Brain microvascular endothelial cell (primary cell): ENCODE results near the gene DCTN2.

Source experiments
- DNase-seq: peaks from one replicate; pipeline ENCODE4 v3.0.0-alpha.2; 2020
- H3K27ac ChIP-seq: fragments of 250-450 bp; sonication (Bioruptor Pico); 2 replicates; pipeline ENCODE4 v1.5.1; 2020; ENCODE audit warnings: mild to moderate bottlenecking, moderate library complexity
- H3K27me3 ChIP-seq: fragments of 250-450 bp; sonication (Bioruptor Pico); replicated peaks from 2 replicates; pipeline ENCODE4 v1.5.1; 2020; ENCODE audit warnings: mild to moderate bottlenecking
- H3K36me3 ChIP-seq: fragments of 250-450 bp; sonication (Bioruptor Pico); replicated peaks from 2 replicates; pipeline ENCODE4 v1.5.1; 2020; ENCODE audit warnings: mild to moderate bottlenecking
- H3K4me3 ChIP-seq: 2 replicates; pipeline ENCODE4 v1.5.1; 2011; ENCODE audit warnings: low read depth, mild to moderate bottlenecking, control low read depth, low read length, moderate library complexity
- CTCF ChIP-seq: IDR thresholded peaks from 2 replicates; pipeline ENCODE4 v1.5.1; 2011; ENCODE audit warnings: low read depth, mild to moderate bottlenecking, moderate library complexity, low read length, control low read depth, inconsistent platforms; ENCODE audit errors: missing control alignments
- in situ Hi-C: cut with HindIII; loops from 2 replicates; pipeline ENCODE4 v1.10.0; 2017; ENCODE audit warnings: low sequenced_read_pairs, low pct_ligation_motif_present

Gene DCTN2

DNA sequence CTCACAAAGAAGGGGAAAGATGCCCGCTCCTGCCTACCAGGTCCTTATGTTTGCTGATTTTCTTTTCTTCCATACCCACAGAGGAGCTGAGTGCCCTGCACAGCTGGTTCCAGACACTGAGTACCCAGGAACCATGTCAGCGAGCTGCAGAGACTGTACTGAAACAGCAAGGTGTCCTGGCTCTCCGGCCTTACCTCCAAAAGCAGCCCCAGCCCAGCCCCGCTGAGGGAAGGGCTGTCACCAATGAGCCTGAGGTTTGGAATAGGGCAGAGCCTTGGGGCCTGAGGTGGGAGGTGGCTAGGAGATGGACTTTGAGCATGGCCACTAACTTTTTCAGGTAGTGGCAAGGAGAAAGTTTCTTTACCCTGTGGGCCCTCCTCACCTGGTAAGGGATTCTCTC lies 56.9 kb downstream of the DCTN2 start:
- Histone ChIP-seq H3K4me3 (no peak overlapping the region), H3K36me3 (peaks cover 33% of the 10 kb centered on the region), H3K27me3 (no peaks in the 10 kb centered on the region), H3K27ac (no peak overlapping the region)
- TF ChIP-seq CTCF: no peak
- in situ Hi-C loops: no loop called here
- no peak for DNase-seq

DNA sequence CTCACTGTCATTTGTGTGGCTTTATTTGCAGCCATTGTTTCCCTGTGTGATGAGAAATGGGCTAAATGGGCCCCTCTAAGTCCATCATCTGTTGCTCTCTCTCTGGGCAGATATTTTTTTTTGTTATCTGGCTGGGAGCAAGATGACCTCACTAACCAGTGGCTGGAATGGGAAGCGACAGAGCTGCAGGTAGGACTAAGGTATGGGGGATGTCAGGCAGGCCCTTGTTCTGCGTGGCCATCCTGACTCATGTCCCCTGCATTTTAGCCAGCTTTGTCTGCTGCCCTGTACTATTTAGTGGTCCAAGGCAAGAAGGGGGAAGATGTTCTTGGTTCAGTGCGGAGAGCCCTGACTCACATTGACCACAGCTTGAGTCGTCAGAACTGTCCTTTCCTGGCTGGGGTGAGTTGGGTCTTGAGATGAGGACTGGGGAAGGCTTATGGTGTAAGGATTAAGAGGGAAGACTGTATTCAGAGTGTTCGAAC lies 57.8 kb downstream of the DCTN2 start:
- peak; percentile 27 for DNase-seq
- in situ Hi-C loops: no loop called here

GRCh38 chr12:57488402-57489156 lies 58.4 kb downstream of the DCTN2 start:
- H3K4me3 ChIP-seq: peak overlapping the region; percentile 100
- in situ Hi-C loops: no loop called here
- no peak for TF ChIP-seq CTCF

More for the DNA sequence above, 57.8 kb downstream of the DCTN2 start:
- peaks cover 33% of the 10 kb centered on the region for H3K36me3 ChIP-seq
- peak overlapping the region; percentile 100 for H3K4me3 ChIP-seq
- H3K27me3 ChIP-seq: no peaks in the 10 kb centered on the region
- TF ChIP-seq CTCF: no peak
- H3K27ac ChIP-seq: no peak overlapping the region

GRCh38 chr12:57487597-57488401 lies 59.2 kb downstream of the DCTN2 start, which contains the start of gene MARS1:
Gene MARS1, plus strand, starts transcription at chr12:57488068. Its CDS starts 23 bp downstream, at chr12:57488091.
- Histone ChIP-seq H3K36me3 (peaks cover 26% of the 10 kb centered on the region), H3K27me3 (no peaks in the 10 kb centered on the region), H3K27ac (peak within 1 kb of the TSS; percentile 85), H3K4me3 (peak within 1 kb of the TSS; percentile 100)
- DNase-seq: peak; percentile 95
- TF ChIP-seq CTCF: no peak
- in situ Hi-C loops: no loop called here

More at GRCh38 chr12:57488402-57489156, 58.4 kb downstream of the DCTN2 start:
- no peaks in the 10 kb centered on the region for H3K27me3 ChIP-seq
- peaks cover 29% of the 10 kb centered on the region for H3K36me3 ChIP-seq
- DNase-seq: no peak
- H3K27ac ChIP-seq: peak overlapping the region; percentile 85

GRCh38 chr12:57487055-57487596 lies 59.9 kb downstream of the DCTN2 start:
- Histone ChIP-seq H3K36me3 (peaks cover 21% of the 10 kb centered on the region), H3K27me3 (no peaks in the 10 kb centered on the region), H3K27ac (no peak overlapping the region), H3K4me3 (peak overlapping the region; percentile 100)
- in situ Hi-C loops: no loop called here
- TF ChIP-seq CTCF: no peak
- DNase-seq: no peak
